GM21619 (cell line): ENCODE results near the gene ABCC3.

ENCODE experiments used
- ATAC-seq: cut with Tn5 transposase; IDR thresholded peaks from one replicate; pipeline ENCODE4 v1.9.1; 2021; ENCODE audit not compliant: unreplicated experiment

The ABCC3 gene

DNA sequence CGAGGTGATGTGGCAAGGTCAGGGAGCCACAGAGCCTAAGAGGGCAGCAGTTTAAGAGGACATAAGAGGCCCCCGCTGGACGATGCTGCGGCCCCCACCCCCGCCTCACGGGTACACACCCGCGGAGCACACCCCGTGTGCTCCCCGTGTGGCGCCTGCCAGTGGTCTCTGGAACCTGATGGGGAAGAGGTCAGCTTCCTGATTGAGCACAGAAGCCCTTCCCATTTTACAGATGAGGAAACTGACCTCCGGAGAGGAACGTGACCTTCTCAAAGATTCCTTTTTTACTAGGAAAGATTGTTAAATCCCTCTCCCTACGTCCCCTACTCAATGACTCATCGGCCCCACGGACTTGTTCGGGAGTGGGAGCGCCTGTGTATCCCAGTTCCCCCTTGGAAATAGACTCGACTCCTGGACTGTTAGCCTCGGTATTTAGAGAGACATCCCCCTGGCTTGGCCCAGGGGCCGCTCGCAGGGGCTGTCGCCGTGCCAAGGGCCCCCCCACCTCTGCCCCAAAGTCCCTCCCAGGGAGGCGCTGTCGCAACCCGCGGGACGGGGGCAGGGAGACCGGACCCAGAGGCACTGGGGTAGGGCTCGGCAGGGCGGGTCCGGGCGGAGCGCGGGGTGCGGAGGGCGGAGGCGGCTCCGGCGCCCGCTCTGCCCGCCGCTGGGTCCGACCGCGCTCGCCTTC lies at the start of gene ABCC3:
Gene ABCC3, plus strand, starts transcription at position 658 of the 691 bp plus-strand sequence. CDS start 56 bp downstream, outside the sequence.
- no peak for ATAC-seq

DNA sequence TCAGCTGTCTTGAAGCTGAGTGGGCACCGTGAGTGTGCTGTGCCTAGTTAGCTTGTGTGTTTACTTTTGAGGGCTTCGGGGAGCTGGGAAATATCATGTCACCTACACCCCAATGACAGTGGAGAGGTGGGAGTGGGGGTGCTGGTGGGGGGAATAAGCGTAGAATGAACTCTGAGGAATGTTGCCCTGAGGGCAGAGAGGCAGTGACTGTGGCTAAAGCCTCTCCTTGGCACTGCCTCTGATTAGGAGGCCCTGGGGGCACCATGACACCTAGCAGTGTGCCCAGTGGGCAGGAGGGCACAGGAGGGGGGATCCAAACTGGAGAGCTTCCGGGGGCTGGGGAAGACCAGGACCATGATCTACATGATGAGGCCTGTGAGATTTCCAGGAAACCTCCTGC lies 49.3 kb upstream of the ABCC3 start:
- ATAC-seq: no peak

DNA sequence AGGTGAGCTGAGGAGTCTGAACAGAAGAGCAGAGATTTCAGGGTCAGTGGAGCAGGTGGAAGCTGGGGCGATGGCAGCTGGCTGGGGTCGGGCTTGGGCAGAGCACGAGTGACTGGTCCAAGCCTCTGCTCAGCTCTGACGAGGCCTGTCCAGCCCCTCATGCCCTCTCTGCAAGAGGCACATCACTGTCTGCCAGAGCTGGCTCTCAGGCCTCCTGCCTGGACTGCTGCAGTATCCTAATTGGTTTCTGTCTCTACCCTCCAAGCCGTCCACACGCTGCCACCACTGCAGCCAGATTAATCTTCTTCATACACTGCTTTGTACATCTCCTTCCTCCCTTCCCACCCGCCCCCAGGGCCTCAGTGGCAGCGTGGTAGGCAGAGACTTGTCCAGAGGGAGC lies 48.8 kb upstream of the ABCC3 start:
- ATAC-seq: no peak

GRCh38 chr17:50586421-50587247 lies 48.0 kb upstream of the ABCC3 start:
- ATAC-seq: no peak

DNA sequence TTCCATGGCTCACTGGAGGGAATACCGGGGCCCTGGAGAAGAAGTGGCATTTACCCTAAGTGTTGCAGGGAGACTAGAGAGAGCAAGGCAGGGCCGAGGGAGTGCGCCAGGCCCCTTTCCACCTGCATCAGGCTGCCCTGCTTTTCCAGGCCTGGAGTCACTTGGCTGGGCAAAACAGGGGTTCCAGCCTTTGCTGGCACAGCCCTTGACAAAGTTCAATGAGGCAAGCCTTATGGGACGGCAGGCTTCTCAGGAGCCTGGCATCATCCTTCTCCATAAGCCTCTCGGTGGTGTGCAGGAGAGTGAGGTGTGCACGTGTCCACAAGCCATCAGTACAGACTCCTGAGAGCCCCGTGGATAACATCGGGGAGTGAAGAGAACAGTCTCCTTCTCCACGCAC lies 47.1 kb upstream of the ABCC3 start:
- no peak for ATAC-seq

DNA sequence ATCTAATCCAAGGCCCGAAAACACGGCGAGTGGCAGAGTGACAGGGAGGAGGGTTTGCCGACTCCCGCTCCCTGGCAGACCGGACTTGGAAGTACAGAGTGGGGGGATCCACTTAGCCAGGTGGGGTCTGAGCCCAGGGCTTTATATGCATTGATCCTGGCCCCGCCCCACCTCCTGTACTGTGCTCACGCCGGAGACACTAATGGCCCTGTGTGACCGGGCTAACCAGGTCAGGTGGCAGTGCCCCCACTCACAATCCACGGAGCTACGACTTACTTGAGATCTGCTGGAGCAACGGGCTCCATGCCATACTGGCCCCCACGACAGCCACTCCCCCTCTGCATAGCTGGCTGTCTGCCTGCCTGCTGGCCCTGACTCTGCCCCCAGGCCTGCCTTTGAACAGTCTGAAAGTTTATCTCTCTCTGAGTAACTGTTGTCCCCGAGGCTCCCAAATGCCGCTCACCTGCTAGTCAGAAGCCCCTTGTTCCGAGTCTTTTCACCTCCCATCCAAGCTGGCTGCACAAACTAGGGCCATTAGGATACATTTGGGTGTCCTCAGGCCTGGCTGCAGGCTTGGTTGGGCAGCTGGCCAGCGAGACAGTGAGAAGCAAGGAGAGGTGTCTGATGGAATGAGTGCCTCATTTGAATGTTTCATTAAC lies 46.2 kb upstream of the ABCC3 start:
- no peak for ATAC-seq

DNA sequence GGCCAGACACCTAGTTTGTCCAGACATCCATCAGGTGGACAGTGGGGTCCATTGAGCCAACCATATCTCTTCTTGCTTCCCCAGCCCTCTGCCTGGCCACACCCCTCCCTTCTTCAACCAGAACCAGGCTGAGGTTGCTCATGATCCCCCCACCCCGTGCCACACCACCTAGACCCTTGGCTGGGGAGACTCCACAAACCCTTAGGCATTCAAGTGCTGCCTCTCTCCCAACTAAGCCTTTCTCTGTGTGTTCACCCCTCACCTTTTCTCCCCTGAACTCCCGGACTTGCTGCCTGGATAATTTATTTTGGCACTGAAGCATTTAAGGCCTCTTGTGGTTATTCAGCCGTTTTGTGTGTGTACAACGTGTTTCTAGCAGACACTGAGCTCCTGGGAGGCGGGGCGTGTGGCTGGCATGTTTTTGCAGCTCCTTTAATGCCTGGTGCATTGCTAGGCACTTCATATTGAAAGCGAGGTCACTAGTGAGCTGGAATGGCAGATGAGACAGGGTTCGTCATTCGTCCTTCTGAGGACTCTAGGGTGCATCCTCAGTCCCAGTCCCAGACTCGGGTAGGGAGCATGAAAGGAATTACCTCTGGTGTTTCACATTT lies 45.5 kb upstream of the ABCC3 start:
- ATAC-seq: no peak

DNA sequence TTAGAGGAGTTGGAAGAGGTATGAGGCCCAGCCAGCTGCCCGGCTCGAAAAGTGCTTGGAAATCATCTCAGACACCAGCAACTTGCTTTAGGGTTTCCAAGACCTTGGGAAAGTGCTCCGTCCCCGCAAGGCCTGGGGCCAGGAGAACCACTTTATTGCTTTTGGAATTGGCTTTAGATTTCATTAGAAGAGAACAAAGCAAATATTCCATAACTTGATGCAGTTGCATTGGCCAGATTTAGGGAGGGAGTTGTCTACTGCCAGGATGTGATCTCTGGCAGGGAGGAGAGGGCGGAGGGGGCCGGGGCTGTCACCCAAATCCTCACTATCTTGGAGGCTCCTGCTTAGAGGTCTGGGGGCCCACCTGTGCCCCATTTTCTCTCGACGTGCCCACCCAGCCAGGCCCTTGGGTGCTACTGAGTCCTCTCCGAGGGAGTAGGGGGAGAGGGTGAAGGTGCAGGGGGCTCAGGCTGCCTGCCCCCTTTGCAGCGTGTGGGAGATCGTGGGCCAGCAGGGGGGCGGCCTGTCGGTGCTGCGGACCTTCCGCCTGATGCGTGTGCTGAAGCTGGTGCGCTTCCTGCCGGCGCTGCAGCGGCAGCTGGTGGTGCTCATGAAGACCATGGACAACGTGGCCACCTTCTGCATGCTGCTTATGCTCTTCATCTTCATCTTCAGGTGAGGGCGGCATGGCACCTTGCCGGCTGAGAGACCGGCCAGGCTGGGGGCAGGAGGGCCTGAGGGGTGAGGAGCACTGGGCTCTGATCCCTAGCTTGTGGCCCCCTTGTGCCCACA lies 43.5 kb upstream of the ABCC3 start:
- no peak for ATAC-seq

- no peak for ATAC-seq
Observed at GRCh38 chr17:50593321-50593720, 41.4 kb upstream of the ABCC3 start.

DNA sequence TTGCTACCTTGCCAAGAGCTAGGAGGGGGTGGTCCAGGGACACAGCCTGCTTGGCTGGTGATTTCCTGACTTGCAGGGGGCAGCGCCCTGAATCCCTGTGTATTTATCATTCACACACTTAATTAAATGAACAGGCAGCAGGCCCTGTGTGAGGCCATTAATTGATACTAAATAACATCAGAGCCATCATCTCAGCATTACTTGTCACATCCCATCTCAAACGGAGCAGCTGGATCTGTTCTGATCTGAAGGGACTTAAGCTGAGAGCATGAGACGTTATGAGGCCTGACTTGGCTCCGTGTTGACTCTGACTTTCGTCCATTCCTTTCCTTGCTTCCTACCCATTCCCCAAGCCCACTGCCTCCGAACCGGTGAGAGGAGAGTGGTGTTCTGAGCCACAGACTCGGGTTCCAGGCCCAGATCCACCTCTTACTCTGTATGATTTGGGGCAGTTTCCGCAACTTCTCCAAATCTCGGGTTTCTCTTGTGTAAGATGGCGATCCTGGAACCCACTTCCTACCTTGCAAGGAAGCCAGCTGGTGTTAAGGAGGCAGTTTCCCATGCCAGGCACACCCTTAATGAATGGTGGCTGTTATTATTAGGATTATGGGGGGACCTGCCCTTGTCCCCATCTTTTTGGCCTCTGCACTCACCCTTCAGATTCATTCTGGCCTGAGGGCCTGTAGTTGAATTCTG lies 40.4 kb upstream of the ABCC3 start:
- ATAC-seq: no peak

DNA sequence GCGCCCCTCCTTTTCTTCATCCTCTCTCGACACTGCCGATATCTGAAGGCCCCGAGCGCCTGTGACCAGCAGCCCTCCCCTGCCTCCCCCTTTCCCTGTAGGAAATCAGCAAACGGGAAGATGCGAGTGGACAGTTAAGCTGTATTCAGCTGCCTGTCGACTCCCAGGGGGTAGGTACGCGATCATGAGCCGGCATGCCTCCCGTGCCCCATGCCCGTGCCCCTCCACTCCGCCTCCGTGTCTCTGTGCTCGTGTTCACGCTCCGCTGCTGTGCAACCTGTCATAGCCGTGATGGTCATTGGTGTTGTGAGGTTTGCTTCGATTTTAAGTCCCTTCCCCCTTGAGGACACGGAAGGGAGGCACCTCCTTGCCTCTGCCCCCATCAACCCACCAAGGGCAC lies 39.8 kb upstream of the ABCC3 start:
- ATAC-seq: no peak

DNA sequence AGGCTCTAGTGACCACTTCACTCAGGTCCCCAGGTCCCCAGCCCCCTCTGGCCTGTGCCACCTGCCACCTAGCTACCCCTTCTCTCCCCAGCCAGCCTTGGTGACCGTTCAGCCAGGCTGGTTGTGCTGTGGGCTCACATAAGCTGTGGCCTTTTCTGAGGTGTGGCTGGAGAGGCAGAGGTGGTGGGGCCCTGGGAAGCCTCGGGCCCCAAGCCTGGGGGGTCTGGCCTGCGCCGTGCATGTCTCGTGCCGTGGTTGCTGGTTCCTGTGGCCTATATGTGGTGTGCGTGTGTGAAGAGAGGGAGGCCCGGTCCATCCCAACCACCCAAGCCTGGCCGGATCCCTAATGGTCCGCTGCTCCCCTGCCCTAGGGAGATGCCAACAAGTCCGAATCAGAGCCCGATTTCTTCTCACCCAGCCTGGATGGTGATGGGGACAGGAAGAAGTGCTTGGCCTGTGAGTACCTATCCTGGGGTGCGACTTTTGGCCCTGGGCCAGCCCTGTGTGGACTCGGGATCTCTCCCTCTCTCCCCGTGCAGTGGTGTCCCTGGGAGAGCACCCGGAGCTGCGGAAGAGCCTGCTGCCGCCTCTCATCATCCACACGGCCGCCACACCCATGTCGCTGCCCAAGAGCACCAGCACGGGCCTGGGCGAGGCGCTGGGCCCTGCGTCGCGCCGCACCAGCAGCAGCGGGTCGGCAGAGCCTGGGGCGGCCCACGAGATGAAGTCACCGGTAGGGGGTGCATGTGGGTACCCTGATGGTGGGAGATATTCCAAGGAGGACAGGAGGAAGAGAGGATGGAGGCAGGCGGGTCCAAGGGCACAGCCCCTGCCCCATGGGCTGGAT lies 38.3 kb upstream of the ABCC3 start:
- no peak for ATAC-seq

GRCh38 chr17:50598487-50598886 lies 36.2 kb upstream of the ABCC3 start:
- ATAC-seq: no peak

DNA sequence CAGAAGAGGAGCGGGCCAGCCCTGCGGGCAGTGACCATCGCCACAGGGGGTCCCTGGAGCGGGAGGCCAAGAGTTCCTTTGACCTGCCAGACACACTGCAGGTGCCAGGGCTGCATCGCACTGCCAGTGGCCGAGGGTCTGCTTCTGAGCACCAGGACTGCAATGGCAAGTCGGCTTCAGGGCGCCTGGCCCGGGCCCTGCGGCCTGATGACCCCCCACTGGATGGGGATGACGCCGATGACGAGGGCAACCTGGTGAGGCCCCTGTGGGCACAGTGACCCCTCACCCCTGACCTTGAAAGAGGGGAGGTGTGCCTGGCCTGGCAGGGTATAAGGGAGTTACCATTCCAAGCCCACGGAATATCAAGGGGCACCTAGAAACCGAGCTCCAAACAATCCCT lies 35.1 kb upstream of the ABCC3 start:
- ATAC-seq: no peak

DNA sequence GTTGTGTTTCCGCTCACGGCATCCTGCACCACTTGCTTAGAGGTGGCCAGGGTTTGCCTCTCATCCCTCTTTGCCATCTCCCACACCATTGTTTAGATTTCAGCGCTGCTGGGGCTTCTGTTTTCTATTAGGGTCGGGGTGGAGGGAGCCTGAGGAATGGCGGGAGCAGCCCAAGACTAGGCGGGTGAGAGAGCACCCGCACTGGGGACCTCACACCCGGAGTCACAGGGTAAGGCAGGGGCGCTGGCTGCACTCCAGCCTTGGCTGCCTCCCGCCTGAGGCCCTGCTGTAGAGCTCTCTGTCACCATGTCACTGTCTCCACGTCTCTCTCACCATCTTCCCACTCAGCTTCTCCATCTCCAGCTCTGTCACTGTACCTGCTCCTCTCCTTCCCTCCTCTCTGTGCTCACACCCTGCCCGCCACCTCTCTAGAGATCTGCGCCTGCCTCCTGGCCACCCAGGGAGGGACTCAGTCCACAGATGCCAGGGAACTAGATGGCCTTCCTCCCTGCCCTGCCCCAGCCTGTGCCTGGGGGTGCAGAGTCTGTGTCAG lies 32.8 kb upstream of the ABCC3 start:
- no peak for ATAC-seq

GRCh38 chr17:50602836-50603235 lies 31.8 kb upstream of the ABCC3 start:
- ATAC-seq: no peak

GRCh38 chr17:50603340-50603739 lies 31.3 kb upstream of the ABCC3 start:
- ATAC-seq: no peak

DNA sequence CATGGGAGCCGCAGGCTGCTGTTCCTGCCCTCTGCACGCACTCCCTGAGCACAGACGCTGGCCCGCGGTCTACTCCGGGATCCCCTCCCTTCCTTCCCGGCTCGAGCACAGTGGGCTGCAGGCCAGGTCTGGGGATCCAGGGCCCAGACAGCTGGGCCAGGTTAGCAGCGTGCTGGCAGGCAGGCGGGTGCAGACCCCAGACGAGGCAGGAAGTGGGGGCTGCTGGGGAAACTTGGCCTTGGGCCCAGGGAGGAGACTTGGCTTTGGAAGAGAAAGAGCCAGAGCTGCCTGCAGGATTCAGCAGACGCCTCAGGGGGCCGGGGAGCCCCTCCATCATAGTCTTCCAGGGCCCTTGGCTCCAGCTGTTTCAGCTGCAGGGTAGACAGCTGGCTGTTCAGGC lies 30.2 kb upstream of the ABCC3 start:
- no peak for ATAC-seq

DNA sequence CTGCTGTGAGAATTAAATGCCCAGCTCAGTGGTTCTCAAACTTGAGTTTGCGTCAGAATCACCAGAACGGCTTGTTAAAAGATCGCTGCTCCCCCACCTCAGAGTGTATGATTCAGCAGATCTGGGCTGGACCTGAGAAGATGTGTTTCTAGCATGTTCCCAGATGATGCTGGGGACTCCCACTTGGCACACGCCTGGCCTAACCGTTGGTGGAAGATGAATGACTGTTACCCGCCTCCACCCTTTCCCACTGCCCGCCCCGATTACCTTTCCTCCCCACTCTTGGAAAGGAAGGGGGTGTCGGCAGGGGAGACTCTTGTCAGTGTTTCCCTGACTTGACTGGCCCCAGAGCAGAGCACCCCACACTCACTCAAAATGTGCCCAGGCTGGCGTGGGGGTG lies 29.3 kb upstream of the ABCC3 start:
- no peak for ATAC-seq
